Measurements from ENCODE around the gene LACTB. TPM values are rescaled to one million over a fixed set of nuclear protein-coding genes. Genes with fewer than 3 reads are reported as not detected.

The LACTB gene
- total and polyA plus RNA-seq, 10 of the 15 experiments (the other 5 are each of a cell fraction or from before 2014, with no cell fraction given), result 5.0 to 35.3 (median 16.6) TPM

- TF ChIP-seq CEBPZ (IDR thresholded peaks at IDR 0.05; ENCODE audit: low read depth, low read length) (no peak), YY1 (IDR thresholded peaks at IDR 0.05; ENCODE audit: low read depth, low read length) (peak; percentile 82), NR2C1 (IDR thresholded peaks at IDR 0.05) (no peak), NRF1 (conservative IDR thresholded peaks at IDR 0.05; ENCODE audit: low read depth, low read length) (no peak), IRF3 (IDR thresholded peaks at IDR 0.05) (no peak), HSF1 (IDR thresholded peaks at IDR 0.05; ENCODE audit: low read depth, low read length) (no peak), RELB (IDR thresholded peaks at IDR 0.05; ENCODE audit: low read depth) (no peak), YBX1 (IDR thresholded peaks at IDR 0.05) (no peak), WRNIP1 (IDR thresholded peaks at IDR 0.05; ENCODE audit: borderline replicate concordance, low read depth, low read length) (no peak), HDGF (IDR thresholded peaks at IDR 0.05) (no peak), ZSCAN29 (IDR thresholded peaks at IDR 0.05) (no peak), E2F4 (IDR thresholded peaks at IDR 0.05; ENCODE audit: low read depth, low read length) (no peak), SIX5 (IDR thresholded peaks at IDR 0.05; ENCODE audit: low read depth, low read length, severe bottlenecking) (peak; percentile 94), ZNF622 (IDR thresholded peaks at IDR 0.05) (no peak), MYB (IDR thresholded peaks at IDR 0.05; ENCODE audit: borderline replicate concordance, low read depth, low read length) (no peak), TARDBP (IDR thresholded peaks at IDR 0.05; ENCODE audit: borderline replicate concordance) (peak; percentile 91; the same call in 1 of the 2 replicates), POLR2A (IDR thresholded peaks at IDR 0.05; ENCODE audit: low read depth, low read length) (peak; percentile 89)
Measured at GRCh38 chr15:63188926-63189871, 67.5 kb downstream of the LACTB start, which contains the start of gene RAB8B (continued).
